SJCRH30 (cell line): ENCODE measurements around the gene ATP6V0E1. TPM values are rescaled to one million over a fixed set of nuclear protein-coding genes. Genes with fewer than 3 reads are reported as not detected.

Experiments
- DNase-seq, 2 experiments: peaks; one replicate each; pipeline ENCODE4 v3.0.0-alpha.2; 2015 to 2020
- H3K27ac ChIP-seq: fragments of 250-450 bp; sonication (Bioruptor Pico); 2 replicates; pipeline ENCODE4 v1.5.1; 2020; ENCODE audit warnings: mild to moderate bottlenecking, moderate library complexity
- H3K27me3 ChIP-seq: fragments of 250-450 bp; sonication (Bioruptor Pico); 2 replicates; pipeline ENCODE4 v1.5.1; 2020; ENCODE audit warnings: mild to moderate bottlenecking, moderate library complexity
- H3K36me3 ChIP-seq: fragments of 250-450 bp; sonication (Bioruptor Pico); 2 replicates; pipeline ENCODE4 v1.5.1; 2020; ENCODE audit warnings: mild to moderate bottlenecking, moderate library complexity
- H3K4me1 ChIP-seq: fragments of 250-450 bp; sonication (Bioruptor Pico); 2 replicates; pipeline ENCODE4 v1.5.1; 2020; ENCODE audit warnings: mild to moderate bottlenecking, moderate library complexity
- H3K4me3 ChIP-seq: fragments of 250-450 bp; sonication (Bioruptor Pico); 2 replicates; pipeline ENCODE4 v1.5.1; 2020; ENCODE audit warnings: mild to moderate bottlenecking, moderate library complexity
- H3K9me3 ChIP-seq: fragments of 250-450 bp; sonication (Bioruptor Pico); replicated peaks from 2 replicates; pipeline ENCODE4 v1.5.1; 2020; ENCODE audit warnings: mild to moderate bottlenecking, moderate library complexity
- total RNA-seq: library from RNA; depleted of rRNA; stranded (reverse); fragments of >200 nt; shearing (Covaris generic); gene quantifications from 2 replicates; pipeline ENCODE4 v1.2.3, GENCODE V29; 2014; rRNA removed

Gene ATP6V0E1
- total RNA-seq, 1 experiment from 2014 or later = 83.0 TPM

GRCh38 chr5:173078878-173079277 is 95.3 kb downstream of the ATP6V0E1 start:
- no peaks in the 10 kb centered on the region for H3K9me3 ChIP-seq
- H3K27me3 ChIP-seq = no peaks in the 10 kb centered on the region
- H3K36me3 ChIP-seq = no peaks in the 10 kb centered on the region
- no peak overlapping the region for H3K4me3 ChIP-seq
- no peaks in the 10 kb centered on the region for H3K4me1 ChIP-seq
- H3K27ac ChIP-seq = no peak overlapping the region
- no peak for DNase-seq

Other genes with a start within 250 kb of the ATP6V0E1 start
- gene DUSP1, start 212.6 kb upstream of the ATP6V0E1 start, total RNA-seq = 18.1 and 19.4 TPM in 2 replicates
- gene ERGIC1, start 149.5 kb upstream of the ATP6V0E1 start, total RNA-seq = 77.4 and 83.4 TPM in 2 replicates
- gene RPL26L1, start 24.3 kb upstream of the ATP6V0E1 start, total RNA-seq = 65.6 and 71.2 TPM in 2 replicates
- gene CREBRF, start 72.6 kb downstream of the ATP6V0E1 start, total RNA-seq = 3.1 and 4.5 TPM in 2 replicates
- 18.9 and 22.2 TPM in 2 replicates for gene BNIP1, start 160.8 kb downstream of the ATP6V0E1 start, total RNA-seq